HG02763 (cell line): Measurements from ENCODE around the gene PDE6A.

Experiments
- ATAC-seq: cut with Tn5 transposase; IDR thresholded peaks from one replicate; pipeline ENCODE4 v1.9.1; 2021; ENCODE audit warnings: mild to moderate bottlenecking, moderate library complexity; ENCODE audit not compliant: unreplicated experiment

PDE6A gene

DNA sequence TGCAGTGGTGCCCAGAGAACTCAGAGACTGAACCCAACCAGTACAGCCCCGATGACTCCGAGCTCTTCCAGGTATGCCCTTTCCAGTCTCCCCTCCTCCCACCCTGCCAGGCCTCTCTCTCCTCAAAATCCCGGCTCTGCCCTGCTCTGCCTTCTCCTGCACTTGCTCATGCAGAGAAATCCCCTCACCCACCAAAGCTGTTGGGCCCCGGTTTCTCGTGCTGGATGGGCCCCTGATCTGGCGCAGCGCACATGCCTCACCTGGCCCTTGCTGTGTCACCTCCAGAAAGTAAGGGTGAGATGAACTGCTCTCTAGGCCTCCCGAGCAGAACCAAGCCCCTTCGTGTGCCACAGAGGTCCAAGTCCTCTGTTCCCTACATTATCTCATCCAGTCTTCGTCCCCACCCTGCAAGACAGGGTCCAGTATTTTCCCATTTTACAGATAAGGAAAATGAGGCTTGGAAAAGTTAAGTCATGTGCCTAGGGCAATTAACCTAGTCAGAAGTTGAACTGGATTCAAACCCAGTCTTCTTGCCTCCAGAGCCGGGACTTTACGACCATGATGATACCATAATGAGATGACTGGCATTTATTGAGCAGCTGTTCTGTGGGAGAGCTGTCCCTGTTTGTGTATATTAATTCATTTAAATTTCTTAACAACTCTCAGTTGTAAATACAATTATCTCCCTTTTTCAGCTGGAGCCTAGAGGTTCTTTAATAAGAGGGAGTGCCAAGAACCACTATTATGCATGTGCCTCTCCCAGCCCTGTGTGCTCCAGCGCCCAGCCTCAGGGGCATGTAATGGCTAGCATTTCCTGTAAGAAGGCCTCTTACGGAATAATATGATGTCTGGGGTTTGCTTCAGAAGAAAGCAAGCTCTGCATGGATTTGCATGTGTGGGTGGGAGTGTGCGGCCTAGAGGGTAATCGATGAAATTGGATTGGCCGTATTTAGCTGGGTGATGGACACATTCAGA lies 123.8 kb downstream of the PDE6A start:
- ATAC-seq = no peak

DNA sequence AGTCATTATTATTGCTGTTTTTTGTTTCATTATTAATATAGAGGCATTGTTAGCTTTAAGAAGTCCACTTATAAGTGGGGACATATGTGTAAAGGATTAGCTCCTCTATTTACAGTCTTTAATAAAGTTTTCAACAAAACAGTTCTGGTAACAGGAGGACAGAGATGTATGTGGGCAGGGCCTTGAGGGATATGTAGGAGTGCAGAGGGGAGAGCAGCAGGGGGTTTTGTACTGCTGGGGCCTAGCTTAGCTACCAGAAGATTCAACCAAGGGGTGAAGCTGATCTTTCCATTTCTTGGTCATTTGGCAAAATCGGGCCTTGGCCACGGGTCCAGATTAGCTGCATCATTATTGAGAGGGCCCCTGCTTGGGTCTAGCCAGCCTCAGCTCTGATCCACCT lies 124.6 kb downstream of the PDE6A start:
- no peak for ATAC-seq

DNA sequence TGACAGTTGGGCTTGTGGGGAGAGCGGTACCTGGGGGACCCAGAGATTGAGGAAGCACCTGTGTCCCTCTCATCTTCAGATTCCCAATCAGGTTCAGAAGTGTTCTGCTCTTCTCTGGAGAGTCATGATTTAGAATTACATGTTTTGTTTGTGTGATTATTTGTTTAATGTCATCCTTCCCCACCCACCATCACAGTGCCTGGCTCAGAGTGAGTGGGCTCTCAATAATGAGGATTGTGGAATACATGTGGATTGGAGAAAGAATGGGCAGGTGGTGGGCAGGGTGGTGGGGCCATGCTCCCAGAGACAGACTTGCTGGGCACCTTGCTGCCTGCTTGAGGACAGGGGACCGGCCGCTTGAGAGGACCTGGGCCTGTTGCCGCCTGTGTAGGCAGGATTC lies 126.5 kb downstream of the PDE6A start:
- no peak for ATAC-seq

DNA sequence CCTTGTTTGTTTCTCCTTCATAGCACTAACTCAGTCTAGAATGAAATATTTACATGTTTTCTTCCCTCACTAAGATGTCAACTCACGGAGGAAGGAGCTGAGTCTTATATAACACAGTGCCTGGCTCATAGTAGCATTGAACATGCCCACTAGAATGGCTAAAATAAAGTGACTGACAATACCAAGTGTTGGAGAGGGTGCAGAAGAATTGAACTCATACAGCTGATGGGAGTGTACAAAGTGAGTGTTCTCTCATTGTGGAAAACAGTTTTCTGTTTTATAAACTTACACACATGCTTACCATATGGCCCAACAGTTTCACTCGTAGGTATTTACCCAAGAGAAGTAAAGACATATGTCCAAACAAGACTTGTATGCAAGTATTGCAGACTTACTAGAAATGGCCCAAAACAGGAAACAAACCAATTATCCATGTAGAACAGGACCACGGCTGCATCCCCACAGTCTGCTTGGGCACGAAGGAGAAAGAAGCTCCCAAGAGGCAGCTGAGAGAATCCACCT lies 127.0 kb downstream of the PDE6A start:
- no peak for ATAC-seq

DNA sequence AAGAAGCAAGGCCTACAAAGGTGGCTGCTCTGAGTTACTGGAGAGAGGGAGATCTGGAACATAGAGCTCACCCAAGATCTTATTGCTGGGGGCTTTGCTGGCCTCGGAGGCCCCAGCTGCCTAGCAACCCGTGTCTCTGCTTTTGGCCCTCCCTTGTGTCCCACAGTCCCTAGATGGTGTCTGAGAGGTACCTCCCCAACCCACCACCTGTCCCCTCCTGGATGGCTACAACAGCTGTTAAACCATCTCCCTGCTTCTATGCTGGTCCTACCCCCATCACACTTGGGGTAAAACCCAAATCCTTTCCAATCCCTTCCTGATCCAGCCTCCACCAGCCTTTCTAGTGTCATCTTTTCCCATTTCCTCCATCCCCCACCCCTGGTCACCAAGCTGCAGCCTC lies 127.9 kb downstream of the PDE6A start:
- no peak for ATAC-seq

DNA sequence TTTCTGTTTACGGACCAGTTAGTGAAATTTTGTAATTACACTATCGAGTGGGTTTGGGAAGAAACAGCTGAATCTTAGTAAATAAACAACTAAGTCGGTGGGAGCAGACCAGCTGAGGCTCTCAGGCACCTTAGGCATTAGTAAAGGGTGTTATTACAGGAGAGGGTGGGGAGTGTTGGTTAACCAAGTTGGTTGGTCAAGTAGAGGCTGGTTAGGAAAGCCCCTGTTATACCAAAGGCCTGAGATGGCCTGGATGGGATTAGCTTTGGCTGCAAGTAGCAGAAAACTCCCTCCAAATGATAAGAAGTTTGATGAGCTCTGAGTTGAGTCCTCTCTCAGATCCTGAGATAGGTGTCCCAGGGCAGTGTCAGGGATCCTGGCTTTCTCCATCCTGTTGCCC lies 133.1 kb downstream of the PDE6A start:
- no peak for ATAC-seq

DNA sequence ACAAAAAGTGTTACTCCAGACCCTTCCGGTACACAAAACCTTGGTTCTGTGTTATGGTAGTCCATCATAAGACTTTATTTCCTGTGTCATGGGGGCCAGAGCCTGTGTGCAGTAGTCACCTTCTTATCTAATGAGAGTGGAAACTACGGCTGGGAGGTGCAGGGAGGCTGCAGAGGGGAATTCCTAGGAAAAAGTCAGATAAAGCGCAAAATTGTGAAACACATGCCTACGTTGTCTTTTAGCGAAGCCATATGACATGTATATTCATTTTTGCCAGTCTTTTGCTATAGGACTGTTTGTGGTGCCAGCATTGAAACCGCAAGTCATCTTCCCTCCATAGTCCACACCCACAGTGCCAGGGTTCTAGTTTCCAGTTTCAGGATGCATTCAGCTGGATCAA lies 133.7 kb downstream of the PDE6A start:
- no peak for ATAC-seq

DNA sequence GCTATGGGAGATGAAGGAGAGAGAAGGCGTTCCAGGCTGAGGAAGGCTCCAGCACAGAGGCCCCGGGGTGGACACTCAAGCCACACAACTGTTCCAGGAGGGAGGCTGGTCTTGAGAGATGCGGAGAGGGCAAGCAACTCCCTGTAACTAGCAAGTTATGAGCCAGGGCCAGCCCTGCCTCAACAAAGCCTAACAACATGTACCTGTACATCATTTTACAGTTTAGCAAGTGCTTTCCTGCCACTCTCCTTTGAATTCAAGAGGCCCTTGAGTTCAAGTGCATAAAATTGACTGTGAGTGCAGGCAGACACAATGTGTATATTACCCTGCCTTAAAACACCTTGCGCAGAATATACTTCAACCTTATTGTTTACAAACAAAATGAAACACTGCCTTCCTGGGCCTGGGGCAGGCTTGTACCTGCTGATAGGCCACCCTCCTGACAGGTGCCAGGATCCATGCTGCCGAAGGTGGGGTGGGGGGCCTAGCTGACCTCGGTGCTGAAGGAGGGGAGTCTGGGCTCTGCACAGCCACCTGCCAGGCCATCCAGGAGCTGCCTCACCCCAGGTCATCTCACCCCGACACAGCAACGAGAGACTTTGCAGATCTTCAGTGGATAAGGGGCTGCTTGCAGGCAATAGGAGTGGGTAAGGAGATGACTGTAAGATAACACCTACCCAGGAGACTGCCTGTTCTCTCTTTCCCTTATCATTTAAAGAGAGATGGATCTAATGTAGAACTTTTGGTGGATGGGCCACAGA lies 134.5 kb downstream of the PDE6A start:
- no peak for ATAC-seq

DNA sequence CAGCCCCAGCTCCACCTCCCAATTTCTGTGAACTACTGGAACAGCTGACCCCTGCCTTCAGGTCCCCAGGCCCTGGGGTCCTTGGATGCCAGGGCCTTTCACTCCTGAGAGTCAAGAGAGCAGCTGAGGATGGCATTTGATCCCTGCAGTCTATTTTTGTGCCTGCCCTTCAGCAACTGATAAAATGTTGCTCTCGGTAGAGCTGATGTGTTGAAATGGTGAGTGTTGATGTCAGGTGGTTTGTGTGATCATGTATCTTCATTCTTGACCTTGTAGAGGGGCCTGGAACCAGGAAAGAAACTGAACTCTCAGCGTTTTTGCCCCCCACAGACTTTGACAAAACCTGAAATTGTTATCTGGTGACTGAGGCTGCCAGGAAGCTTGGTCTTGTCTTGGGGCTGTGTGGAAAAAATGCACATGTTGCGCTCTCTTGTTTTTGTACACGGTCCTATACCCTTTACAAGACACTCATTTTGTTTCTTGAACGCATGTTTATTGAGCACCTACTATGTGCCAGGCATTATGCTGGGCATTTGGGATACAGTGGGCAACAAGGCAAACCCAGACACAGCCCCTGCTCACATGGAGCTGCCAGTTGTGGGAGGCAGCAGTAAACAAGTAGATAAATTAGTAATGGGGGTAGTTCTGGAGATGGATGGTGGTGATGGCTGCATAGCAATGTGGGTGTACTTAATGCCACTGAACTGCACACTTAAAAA lies 136.2 kb downstream of the PDE6A start:
- ATAC-seq = no peak
